Body of pancreas (tissue), 4 donors: ENCODE measurements around the gene PIAS3.

ENCODE experiments used
- CTCF ChIP-seq, 7 experiments: fragments of 450-650 bp in 4 of 7; fragments of 200-600 bp in 3 of 7; sonication (generic) in 3 of 7; IDR thresholded peaks; one replicate each; pipeline ENCODE4 v1.5.1; 2016 to 2019; ENCODE audit warnings: antibody characterized with exemption in 7 of 7
- POLR2A ChIP-seq, 3 donors: fragments of 450-650 bp; IDR thresholded peaks; one replicate each; pipeline ENCODE4 v1.6.1; 2016; ENCODE audit warnings: antibody characterized with exemption in 3 of 3, mild to moderate bottlenecking in 2 of 3

- TF ChIP-seq POLR2A (IDR thresholded peaks at IDR 0.05) (no peak), CTCF (IDR thresholded peaks at IDR 0.05) (peak in 1 of 7 experiments; percentile 10)
Measured at GRCh38 chr1:145855426-145855948, 3.4 kb downstream of the PIAS3 start.
